ENCODE data around the gene DIP2C.

DNA sequence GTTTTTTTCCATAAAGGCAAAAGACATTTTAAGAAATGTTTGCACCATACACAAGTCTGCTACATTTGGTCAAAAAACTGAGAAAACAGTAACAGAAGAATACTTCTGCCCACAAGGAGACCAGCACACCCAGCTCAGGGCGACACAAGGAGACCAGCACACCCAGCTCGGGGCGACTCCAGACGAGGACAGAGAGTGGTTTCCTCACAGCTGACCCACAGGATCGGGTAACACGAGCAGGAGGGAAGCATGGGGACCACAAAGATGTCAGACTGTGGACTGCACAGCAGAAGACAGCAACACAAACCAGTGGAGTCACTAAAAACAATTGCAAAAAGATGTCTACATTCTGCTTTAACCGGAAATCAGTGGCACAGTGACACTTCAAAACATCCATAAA lies 237.6 kb downstream of the DIP2C start:
- TF ChIP-seq, protein P1, sequence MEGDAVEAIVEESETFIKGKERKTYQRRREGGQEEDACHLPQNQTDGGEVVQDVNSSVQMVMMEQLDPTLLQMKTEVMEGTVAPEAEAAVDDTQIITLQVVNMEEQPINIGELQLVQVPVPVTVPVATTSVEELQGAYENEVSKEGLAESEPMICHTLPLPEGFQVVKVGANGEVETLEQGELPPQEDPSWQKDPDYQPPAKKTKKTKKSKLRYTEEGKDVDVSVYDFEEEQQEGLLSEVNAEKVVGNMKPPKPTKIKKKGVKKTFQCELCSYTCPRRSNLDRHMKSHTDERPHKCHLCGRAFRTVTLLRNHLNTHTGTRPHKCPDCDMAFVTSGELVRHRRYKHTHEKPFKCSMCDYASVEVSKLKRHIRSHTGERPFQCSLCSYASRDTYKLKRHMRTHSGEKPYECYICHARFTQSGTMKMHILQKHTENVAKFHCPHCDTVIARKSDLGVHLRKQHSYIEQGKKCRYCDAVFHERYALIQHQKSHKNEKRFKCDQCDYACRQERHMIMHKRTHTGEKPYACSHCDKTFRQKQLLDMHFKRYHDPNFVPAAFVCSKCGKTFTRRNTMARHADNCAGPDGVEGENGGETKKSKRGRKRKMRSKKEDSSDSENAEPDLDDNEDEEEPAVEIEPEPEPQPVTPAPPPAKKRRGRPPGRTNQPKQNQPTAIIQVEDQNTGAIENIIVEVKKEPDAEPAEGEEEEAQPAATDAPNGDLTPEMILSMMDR (IDR thresholded peaks at IDR 0.05), result no peak
- no peak for TF ChIP-seq POLR2A (IDR thresholded peaks at IDR 0.05)
